ENCODE measurements around the gene CEP295NL. TPM values are rescaled to one million over a fixed set of nuclear protein-coding genes. Genes with fewer than 3 reads are reported as not detected.
A peak's percentile ranks its signal among the peaks of the same experiment; 100 is the strongest.
"Not testable (repeated sequence)": the region's sequence is repeated elsewhere in the genome, so short reads cannot be mapped to it uniquely, and the experiment has no call there.

Gene CEP295NL
- total RNA-seq, 1 donor from 2014 or later: 1.6 TPM

DNA sequence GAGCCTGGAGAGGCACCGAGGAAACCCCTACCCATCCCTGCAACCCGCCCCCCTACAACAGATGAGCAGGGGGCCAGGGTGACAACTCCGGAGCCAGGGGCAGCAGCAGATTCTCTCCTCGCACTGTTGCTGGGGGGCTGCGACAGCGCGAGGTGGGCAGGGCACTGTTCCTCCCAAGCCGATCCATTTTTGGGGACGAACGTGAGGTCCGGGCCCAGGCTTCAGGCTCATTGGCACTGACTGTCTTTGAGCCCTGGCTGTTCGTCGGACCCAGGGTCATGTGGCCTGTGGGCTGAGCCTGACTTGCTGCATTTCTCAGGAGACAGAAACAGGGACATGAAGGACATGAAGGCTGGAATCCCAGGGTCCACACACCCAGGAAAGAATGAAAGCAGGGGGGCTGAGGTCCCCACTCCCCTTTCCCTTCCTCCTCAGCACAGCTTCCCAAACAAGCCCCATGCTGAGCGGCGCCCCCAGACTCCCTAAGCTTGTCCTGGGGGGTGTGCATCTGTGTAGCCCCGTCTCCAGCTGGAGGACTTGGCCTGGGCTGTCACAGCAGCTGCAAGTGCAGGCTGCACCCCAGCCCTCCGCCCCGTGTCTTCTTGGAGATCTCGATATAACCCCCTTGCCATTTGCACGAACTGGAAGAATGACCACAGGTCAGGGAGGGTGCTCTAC is 18.7 kb downstream of the CEP295NL start:
- Histone ChIP-seq H3K27me3 (ENCODE audit: control insufficient read depth in 3 of 3, insufficient read depth in 3 of 3, low read length in 3 of 3) (peaks cover 0 to 23% (median 8%) of the 10 kb centered on the region in 3 donors), H3K4me3 (ENCODE audit: low read length in 3 of 3) (peak overlapping the region; percentile 4 to 55 (median 35)), H3K36me3 (ENCODE audit: control insufficient read depth in 3 of 3, insufficient read depth in 3 of 3, low read length in 3 of 3) (no peaks in the 10 kb centered on the region), H3K9ac (ENCODE audit: low read depth in 1 of 3, low read length in 3 of 3) (peak overlapping the region in 2 of 3 donors; percentile 30 to 76), H3K4me1 (ENCODE audit: control insufficient read depth in 3 of 3, insufficient read depth in 3 of 3, low read length in 3 of 3) (peaks cover 62 to 69% (median 68%) of the 10 kb centered on the region in 3 donors), H3K27ac (ENCODE audit: low read depth, low read length) (peak overlapping the region; percentile 82), H3K9me3 (ENCODE audit: control insufficient read depth in 3 of 3, low read length in 3 of 3) (no peaks in the 10 kb centered on the region)

GRCh38 chr17:78883533-78884131 is 19.4 kb downstream of the CEP295NL start:
- no peaks in the 10 kb centered on the region for H3K36me3 ChIP-seq (ENCODE audit: control insufficient read depth in 3 of 3, insufficient read depth in 3 of 3, low read length in 3 of 3)
- peak overlapping the region in 2 of 3 donors; percentile 65 to 76 for H3K9ac ChIP-seq (ENCODE audit: low read depth in 1 of 3, low read length in 3 of 3)
- H3K4me1 ChIP-seq (ENCODE audit: control insufficient read depth in 3 of 3, insufficient read depth in 3 of 3, low read length in 3 of 3): peaks cover 62 to 69% (median 68%) of the 10 kb centered on the region in 3 donors
- H3K27me3 ChIP-seq (ENCODE audit: control insufficient read depth in 3 of 3, insufficient read depth in 3 of 3, low read length in 3 of 3): peaks cover 0 to 28% (median 9%) of the 10 kb centered on the region in 3 donors
- peak overlapping the region; percentile 82 for H3K27ac ChIP-seq (ENCODE audit: low read depth, low read length)
- H3K9me3 ChIP-seq (ENCODE audit: control insufficient read depth in 3 of 3, low read length in 3 of 3): no peaks in the 10 kb centered on the region
- H3K4me3 ChIP-seq (ENCODE audit: low read length in 3 of 3): peak overlapping the region; percentile 4 to 55 (median 45)

- Histone ChIP-seq H3K9me3 (ENCODE audit: control insufficient read depth in 3 of 3, low read length in 3 of 3) (no peaks in the 10 kb centered on the region), H3K4me3 (ENCODE audit: low read length in 3 of 3) (peak overlapping the region in 2 of 3 donors; percentile 45 to 55), H3K4me1 (ENCODE audit: control insufficient read depth in 3 of 3, insufficient read depth in 3 of 3, low read length in 3 of 3) (peaks cover 60 to 67% (median 65%) of the 10 kb centered on the region in 3 donors), H3K36me3 (ENCODE audit: control insufficient read depth in 3 of 3, insufficient read depth in 3 of 3, low read length in 3 of 3) (no peaks in the 10 kb centered on the region), H3K27me3 (ENCODE audit: control insufficient read depth in 3 of 3, insufficient read depth in 3 of 3, low read length in 3 of 3) (peaks cover 0 to 28% (median 9%) of the 10 kb centered on the region in 3 donors), H3K27ac (ENCODE audit: low read depth, low read length) (peak overlapping the region; percentile 82), H3K9ac (ENCODE audit: low read depth in 1 of 3, low read length in 3 of 3) (peak overlapping the region; percentile 18 to 76 (median 65))
Measured at GRCh38 chr17:78883089-78883532, 19.9 kb downstream of the CEP295NL start.

DNA sequence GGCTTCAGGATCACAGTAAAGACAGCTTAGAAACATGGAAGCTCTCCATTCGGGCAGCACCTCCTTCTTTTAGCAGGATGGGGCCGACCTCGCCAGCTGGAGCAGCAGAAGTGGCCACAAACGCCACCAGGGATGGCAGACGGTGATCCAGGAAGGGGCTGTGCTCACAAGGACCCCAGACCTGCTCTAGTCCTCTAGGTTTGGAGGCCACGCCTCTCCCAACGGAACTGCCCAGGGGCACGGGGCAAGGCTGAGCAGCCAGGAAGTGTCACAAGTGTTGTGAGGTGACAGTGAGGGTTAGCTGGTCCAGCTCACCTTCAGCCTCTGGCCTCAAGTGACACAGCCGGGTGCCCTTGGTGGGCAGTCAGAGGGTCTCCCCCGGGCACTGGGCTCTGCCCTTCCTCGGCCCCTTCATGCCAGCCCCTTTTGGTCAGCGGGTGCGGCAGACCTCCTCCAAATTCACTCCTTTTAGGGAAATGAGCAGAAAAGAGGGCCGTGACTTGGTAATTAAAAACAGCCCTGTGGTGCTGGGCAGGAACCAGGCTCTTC is 20.4 kb downstream of the CEP295NL start:
- peaks cover 0 to 28% (median 9%) of the 10 kb centered on the region in 3 donors for H3K27me3 ChIP-seq (ENCODE audit: control insufficient read depth in 3 of 3, insufficient read depth in 3 of 3, low read length in 3 of 3)
- peaks cover 60 to 67% (median 65%) of the 10 kb centered on the region in 3 donors for H3K4me1 ChIP-seq (ENCODE audit: control insufficient read depth in 3 of 3, insufficient read depth in 3 of 3, low read length in 3 of 3)
- no peaks in the 10 kb centered on the region for H3K36me3 ChIP-seq (ENCODE audit: control insufficient read depth in 3 of 3, insufficient read depth in 3 of 3, low read length in 3 of 3)
- H3K9me3 ChIP-seq (ENCODE audit: control insufficient read depth in 3 of 3, low read length in 3 of 3): no peaks in the 10 kb centered on the region
- H3K9ac ChIP-seq (ENCODE audit: low read depth in 1 of 3, low read length in 3 of 3): peak overlapping the region in 2 of 3 donors; percentile 18 to 76
- peak overlapping the region; percentile 82 for H3K27ac ChIP-seq (ENCODE audit: low read depth, low read length)
- H3K4me3 ChIP-seq (ENCODE audit: low read length in 3 of 3): peak overlapping the region in 2 of 3 donors; percentile 5 to 45

DNA sequence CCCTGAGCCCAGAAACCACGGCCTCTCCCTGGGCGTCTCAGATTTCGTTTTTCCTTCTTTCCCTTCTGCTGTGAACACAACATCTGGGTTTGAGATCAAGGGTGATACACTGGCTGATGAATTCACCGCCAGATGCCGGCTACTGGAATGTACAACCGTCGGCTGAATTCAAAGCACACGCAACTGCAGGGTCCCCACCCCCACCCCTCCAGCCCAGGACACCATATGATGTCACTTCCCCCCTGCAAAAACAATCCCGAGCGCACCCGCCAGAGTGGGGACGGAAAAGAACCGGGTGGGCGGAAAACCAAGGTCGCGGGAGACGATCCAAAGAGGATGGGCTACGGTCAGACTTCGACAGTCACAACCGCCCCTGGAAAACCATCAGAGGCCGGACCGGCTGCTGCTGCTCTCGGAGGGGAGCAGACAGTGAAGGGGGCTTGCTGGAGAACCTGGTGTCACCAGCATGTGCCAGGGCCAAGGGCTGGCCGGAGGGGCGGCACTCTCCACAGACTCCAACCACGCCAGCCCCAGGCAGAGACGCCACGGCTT is 23.3 kb downstream of the CEP295NL start:
- H3K36me3 ChIP-seq (ENCODE audit: control insufficient read depth in 3 of 3, insufficient read depth in 3 of 3, low read length in 3 of 3): no peaks in the 10 kb centered on the region
- H3K4me1 ChIP-seq (ENCODE audit: control insufficient read depth in 3 of 3, insufficient read depth in 3 of 3, low read length in 3 of 3): peaks cover 60 to 68% (median 64%) of the 10 kb centered on the region in 3 donors
- H3K4me3 ChIP-seq (ENCODE audit: low read length in 3 of 3): peak overlapping the region; percentile 30 to 49 (median 36)

DNA sequence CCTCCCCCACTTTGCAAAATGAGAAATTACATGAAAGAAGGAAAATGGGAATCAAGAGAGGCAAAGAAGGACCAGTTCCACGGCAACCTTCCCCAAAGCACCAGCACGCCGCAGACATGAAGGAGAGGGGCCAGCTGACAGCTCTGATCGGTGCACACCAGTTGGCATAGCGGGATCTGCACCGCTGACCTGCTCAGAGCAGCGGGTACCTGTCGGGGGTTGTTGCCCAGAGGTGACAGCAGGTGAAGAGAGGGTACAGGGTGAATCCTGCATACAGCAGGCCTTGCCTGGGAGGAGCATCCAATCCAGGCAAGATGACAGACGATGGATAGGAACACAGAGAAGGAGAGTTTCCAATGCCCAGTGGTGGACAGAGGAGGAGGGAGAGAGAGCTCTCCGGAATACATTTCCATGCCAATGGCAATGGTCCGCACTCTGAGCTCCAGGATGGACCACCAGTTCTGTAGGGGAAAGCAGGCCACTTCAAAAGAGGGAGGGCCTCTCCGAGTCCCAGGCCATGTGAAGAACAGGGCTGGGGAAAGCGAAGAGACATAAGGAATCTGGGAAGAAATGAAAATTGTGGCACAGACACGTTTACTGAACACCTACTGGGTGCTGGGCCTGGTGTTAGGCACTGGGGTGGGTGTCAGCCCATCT is 24.0 kb downstream of the CEP295NL start:
- Histone ChIP-seq H3K36me3 (ENCODE audit: control insufficient read depth in 3 of 3, insufficient read depth in 3 of 3, low read length in 3 of 3) (no peaks in the 10 kb centered on the region), H3K4me1 (ENCODE audit: control insufficient read depth in 3 of 3, insufficient read depth in 3 of 3, low read length in 3 of 3) (peaks cover 58 to 64% (median 60%) of the 10 kb centered on the region in 3 donors), H3K9me3 (ENCODE audit: control insufficient read depth in 3 of 3, low read length in 3 of 3) (no peaks in the 10 kb centered on the region), H3K27me3 (ENCODE audit: control insufficient read depth in 3 of 3, insufficient read depth in 3 of 3, low read length in 3 of 3) (peaks cover 0 to 24% (median 9%) of the 10 kb centered on the region in 3 donors), H3K9ac (ENCODE audit: low read depth in 1 of 3, low read length in 3 of 3) (peak overlapping the region in 2 of 3 donors; percentile 50 to 57), H3K27ac (ENCODE audit: low read depth, low read length) (peak overlapping the region; percentile 84), H3K4me3 (ENCODE audit: low read length in 3 of 3) (peak overlapping the region in 1 of 3 donors; percentile 49)

More for the DNA sequence above, 23.3 kb downstream of the CEP295NL start:
- H3K27ac ChIP-seq (ENCODE audit: low read depth, low read length): peak overlapping the region; percentile 84
- no peaks in the 10 kb centered on the region for H3K9me3 ChIP-seq (ENCODE audit: control insufficient read depth in 3 of 3, low read length in 3 of 3)
- peak overlapping the region; percentile 32 to 60 (median 57) for H3K9ac ChIP-seq (ENCODE audit: low read depth in 1 of 3, low read length in 3 of 3)
- H3K27me3 ChIP-seq (ENCODE audit: control insufficient read depth in 3 of 3, insufficient read depth in 3 of 3, low read length in 3 of 3): peaks cover 0 to 28% (median 9%) of the 10 kb centered on the region in 3 donors

- H3K4me3 ChIP-seq (ENCODE audit: low read length in 3 of 3): no peak overlapping the region
- peaks cover 59 to 64% (median 60%) of the 10 kb centered on the region in 3 donors for H3K4me1 ChIP-seq (ENCODE audit: control insufficient read depth in 3 of 3, insufficient read depth in 3 of 3, low read length in 3 of 3)
- H3K9me3 ChIP-seq (ENCODE audit: control insufficient read depth in 3 of 3, low read length in 3 of 3): no peaks in the 10 kb centered on the region
- H3K27ac ChIP-seq (ENCODE audit: low read depth, low read length): no peak overlapping the region
- no peak overlapping the region for H3K9ac ChIP-seq (ENCODE audit: low read depth in 1 of 3, low read length in 3 of 3)
- no peaks in the 10 kb centered on the region for H3K36me3 ChIP-seq (ENCODE audit: control insufficient read depth in 3 of 3, insufficient read depth in 3 of 3, low read length in 3 of 3)
- peaks cover 0 to 20% (median 9%) of the 10 kb centered on the region in 3 donors for H3K27me3 ChIP-seq (ENCODE audit: control insufficient read depth in 3 of 3, insufficient read depth in 3 of 3, low read length in 3 of 3)
Measured at GRCh38 chr17:78878261-78878660, 24.7 kb downstream of the CEP295NL start.

DNA sequence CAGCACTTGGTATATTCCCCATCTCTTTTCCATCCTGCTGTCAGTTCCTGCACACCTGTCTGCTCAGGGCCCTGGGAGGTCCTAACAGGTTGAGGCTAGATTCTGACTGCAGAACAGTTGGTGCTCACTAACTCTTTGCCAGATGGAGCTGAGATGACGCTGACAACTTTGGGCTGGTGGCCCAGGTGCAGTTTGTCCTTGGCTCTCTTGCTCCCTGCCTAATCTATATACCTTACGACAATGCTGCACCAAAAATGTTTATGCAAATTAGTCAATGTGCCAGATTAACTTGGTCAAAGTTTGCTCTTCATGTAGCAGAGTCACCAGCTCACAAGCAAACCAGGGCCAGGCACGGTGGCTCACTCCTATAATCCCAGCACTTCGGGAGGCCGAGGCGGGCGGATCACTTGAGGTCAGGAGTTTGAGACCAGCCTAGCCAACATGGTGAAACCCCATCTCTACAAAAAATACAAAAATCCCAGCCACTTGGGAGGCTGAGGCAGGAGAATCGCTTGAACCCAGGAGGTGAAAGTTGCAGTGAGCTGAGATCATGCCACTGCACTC is 26.0 kb downstream of the CEP295NL start:
- not testable (repeated sequence) for H3K4me3 ChIP-seq (ENCODE audit: low read length in 3 of 3); H3K9me3 ChIP-seq (ENCODE audit: control insufficient read depth in 3 of 3, low read length in 3 of 3); H3K36me3 ChIP-seq (ENCODE audit: control insufficient read depth in 3 of 3, insufficient read depth in 3 of 3, low read length in 3 of 3); H3K27ac ChIP-seq (ENCODE audit: low read depth, low read length); H3K9ac ChIP-seq (ENCODE audit: low read depth in 1 of 3, low read length in 3 of 3)
- H3K4me1 ChIP-seq (ENCODE audit: control insufficient read depth in 3 of 3, insufficient read depth in 3 of 3, low read length in 3 of 3): peaks cover 48 to 53% (median 52%) of the 10 kb centered on the region in 3 donors
- H3K27me3 ChIP-seq (ENCODE audit: control insufficient read depth in 3 of 3, insufficient read depth in 3 of 3, low read length in 3 of 3): peaks cover 0 to 12% (median 9%) of the 10 kb centered on the region in 3 donors

- Histone ChIP-seq H3K4me3 (ENCODE audit: low read length in 3 of 3) (no peak overlapping the region), H3K9me3 (ENCODE audit: control insufficient read depth in 3 of 3, low read length in 3 of 3) (no peaks in the 10 kb centered on the region), H3K4me1 (ENCODE audit: control insufficient read depth in 3 of 3, insufficient read depth in 3 of 3, low read length in 3 of 3) (peaks cover 48 to 51% (median 48%) of the 10 kb centered on the region in 3 donors), H3K27me3 (ENCODE audit: control insufficient read depth in 3 of 3, insufficient read depth in 3 of 3, low read length in 3 of 3) (peaks cover 0 to 12% (median 9%) of the 10 kb centered on the region in 3 donors), H3K27ac (ENCODE audit: low read depth, low read length) (no peak overlapping the region), H3K9ac (ENCODE audit: low read depth in 1 of 3, low read length in 3 of 3) (no peak overlapping the region), H3K36me3 (ENCODE audit: control insufficient read depth in 3 of 3, insufficient read depth in 3 of 3, low read length in 3 of 3) (no peaks in the 10 kb centered on the region)
Measured at GRCh38 chr17:78876094-78876597, 26.9 kb downstream of the CEP295NL start.
